HG02938 (cell line): ENCODE data around the gene ATP1A1.

Experiments
- ATAC-seq: cut with Tn5 transposase; IDR thresholded peaks from one replicate; pipeline ENCODE4 v1.9.1; 2021; ENCODE audit warnings: mild to moderate bottlenecking, moderate library complexity; ENCODE audit not compliant: unreplicated experiment

ATP1A1 gene

GRCh38 chr1:116343019-116343418 lies 30.0 kb upstream of the ATP1A1 start:
- ATAC-seq: no peak

GRCh38 chr1:116345011-116345410 lies 28.0 kb upstream of the ATP1A1 start:
- ATAC-seq: no peak

- no peak for ATAC-seq
Measured at GRCh38 chr1:116345843-116346242, 27.2 kb upstream of the ATP1A1 start.

GRCh38 chr1:116346943-116347673 lies 25.9 kb upstream of the ATP1A1 start:
- ATAC-seq: no peak

GRCh38 chr1:116347696-116348095 lies 25.3 kb upstream of the ATP1A1 start:
- ATAC-seq: no peak

GRCh38 chr1:116350097-116350645 lies 22.9 kb upstream of the ATP1A1 start:
- ATAC-seq: no peak

DNA sequence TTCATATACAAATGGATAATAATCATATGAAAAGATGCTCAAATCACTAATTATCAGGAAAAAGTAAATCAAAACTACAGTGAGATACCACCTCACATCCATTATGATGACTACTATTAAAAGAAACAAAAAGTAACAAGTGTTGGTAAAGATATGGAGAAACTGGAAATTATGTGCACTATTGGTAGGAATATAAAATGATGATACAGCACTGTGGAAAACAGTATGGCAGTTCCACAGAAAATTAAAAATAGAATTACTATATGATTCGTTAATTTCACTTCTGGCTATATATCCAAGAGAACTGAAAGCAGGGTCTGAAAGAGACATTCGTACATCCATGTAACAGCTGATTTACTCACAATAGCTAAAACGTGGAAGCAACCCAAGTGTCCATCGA lies 21.1 kb upstream of the ATP1A1 start:
- no peak for ATAC-seq

GRCh38 chr1:116352349-116352813 lies 20.7 kb upstream of the ATP1A1 start:
- ATAC-seq: peak; percentile 93

GRCh38 chr1:116353155-116353554 lies 19.9 kb upstream of the ATP1A1 start:
- ATAC-seq: no peak

DNA sequence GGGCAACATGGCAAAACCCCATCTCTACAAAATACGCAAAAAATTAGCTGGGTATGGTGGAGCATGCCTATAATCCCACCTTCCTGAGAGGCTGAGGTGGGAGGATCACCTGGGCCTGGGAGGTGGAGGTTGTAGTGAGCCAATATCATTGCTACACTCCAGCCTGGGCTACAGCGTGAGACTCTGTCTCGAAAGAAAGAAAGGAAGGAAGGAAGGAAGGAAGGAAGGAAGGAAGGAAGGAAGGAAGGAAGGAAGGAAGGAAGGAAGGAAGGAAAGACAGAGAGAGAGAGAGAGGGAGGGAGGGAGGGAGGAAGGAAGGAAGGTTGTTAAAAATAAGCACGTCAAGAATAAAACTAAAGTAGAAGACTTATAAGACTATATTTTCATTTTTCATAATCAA lies 17.0 kb upstream of the ATP1A1 start:
- ATAC-seq: no peak

GRCh38 chr1:116356673-116357072 lies 16.4 kb upstream of the ATP1A1 start:
- no peak for ATAC-seq

DNA sequence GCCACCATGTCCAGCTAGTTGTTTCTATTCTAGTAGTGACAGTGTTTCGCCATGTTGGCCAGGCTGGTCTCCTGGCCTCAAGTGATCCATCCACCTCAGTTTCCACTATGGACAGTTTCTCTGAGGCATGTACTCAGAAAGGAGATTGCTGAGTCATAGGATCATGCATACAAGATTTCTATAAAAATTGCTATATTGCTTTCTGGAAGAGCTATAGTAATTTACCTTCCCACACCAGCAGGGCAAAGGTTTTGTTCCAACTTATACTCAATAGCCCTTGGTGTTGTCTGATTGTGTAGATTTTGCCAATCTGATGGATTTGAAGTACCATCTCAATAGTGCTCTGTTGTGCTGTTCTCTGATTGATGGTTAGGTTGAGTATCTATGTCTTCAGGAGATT lies 15.6 kb upstream of the ATP1A1 start:
- ATAC-seq: no peak

DNA sequence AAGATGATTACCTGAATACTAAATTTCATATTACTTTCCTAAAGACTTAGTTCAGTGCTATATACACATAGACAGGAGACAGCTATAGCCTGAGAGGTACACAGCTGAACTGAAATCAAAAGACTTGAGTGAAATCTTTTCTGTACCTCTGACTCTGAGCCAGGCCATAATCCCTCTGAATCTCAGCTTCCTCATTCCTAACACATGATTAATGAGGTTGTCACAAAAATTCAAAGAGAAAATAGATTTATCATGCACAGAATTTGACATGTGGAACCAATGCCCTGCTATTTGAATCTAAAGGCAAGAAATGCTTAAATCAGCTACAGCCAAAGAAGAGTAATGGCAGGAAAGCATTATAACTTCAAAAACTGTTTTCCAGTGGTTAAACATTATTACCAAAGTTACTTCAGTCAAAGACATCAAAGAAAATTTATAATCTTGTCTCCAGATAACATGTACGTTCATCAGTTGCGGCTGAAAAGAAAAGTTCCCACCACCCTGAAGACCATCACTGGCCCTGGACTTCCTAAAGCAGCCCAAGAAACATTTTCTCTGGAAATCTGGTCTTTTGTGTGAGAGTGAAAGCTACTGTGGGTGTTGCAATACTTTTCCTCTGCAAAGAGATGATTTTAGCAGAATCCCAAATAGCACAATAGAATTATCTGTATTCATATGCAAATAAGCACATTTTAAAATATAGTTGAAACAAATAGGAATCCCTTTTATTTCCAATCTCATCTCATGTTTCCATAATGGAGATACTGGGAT lies 13.8 kb upstream of the ATP1A1 start:
- no peak for ATAC-seq

GRCh38 chr1:116359871-116360270 lies 13.2 kb upstream of the ATP1A1 start:
- no peak for ATAC-seq

DNA sequence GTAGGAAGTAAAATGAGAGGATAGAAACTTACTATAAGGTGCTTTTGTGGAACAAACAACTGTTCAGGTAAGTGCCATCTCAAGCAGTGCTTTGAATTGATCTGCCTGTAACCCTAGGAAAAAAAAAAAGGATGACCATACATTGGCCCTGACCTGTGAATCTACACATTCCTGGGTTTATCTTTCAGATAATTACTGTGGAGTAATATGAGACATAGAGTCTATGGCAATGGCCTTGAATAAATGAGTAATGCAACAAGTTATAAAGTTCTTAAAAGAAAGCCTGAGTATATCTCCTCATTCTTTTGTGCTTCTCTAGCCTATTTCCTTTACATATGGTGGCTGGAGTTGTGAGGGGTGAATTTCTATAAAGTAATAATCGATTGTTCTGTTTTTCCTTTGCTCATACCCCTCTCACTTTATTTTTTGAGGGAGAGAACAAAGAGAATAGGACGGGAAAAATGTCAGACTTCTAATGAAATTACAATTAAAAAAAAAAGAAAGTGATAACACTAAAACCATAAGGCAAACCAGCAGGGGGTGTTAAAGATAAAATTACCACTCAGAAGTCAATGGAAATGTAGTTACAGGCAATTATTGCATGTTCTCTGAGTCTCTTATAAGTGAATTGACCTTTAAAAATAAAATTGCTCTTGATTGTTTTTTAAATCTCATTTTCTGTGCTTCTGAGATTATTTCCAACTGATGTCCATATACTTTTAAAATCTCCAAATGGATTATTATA lies 12.4 kb upstream of the ATP1A1 start:
- no peak for ATAC-seq

- no peak for ATAC-seq
Measured at GRCh38 chr1:116361648-116362047, 11.4 kb upstream of the ATP1A1 start.

GRCh38 chr1:116362050-116362449 lies 11.0 kb upstream of the ATP1A1 start:
- ATAC-seq: no peak

GRCh38 chr1:116365353-116365780 lies 7.7 kb upstream of the ATP1A1 start:
- no peak for ATAC-seq

- no peak for ATAC-seq
Measured at GRCh38 chr1:116365857-116366256, 7.2 kb upstream of the ATP1A1 start.

DNA sequence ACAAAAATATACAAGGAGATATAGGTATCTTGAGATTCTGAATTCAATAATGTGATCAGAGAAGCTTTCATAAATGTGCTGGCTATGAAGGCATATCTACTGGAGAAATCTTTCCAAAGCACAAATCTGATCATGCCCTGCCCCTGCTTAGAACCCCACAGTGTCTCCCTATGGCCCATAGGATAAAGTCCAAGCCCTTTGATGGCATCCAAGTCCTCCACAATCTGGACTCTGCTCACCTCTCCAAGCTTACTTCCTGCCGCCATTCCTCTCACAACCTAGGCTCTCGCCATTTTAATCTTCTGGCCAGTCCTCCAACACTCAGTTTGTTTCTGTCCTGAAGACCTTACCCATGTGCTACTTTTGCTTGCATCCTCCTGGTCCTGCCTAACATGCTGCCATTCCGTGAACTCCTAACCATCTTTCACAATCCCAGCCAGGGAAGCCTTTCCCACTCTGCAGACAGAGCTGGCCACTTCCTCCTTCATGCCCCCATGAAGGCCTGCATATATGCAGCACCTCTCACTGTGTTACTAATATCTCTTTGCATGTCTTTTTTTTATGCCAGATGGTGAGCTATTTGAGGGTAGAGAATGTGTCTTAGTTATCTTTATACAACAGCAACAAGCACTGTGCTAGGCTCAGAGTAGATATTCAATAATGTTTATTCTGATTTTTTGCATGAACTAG lies 5.6 kb upstream of the ATP1A1 start:
- no peak for ATAC-seq

DNA sequence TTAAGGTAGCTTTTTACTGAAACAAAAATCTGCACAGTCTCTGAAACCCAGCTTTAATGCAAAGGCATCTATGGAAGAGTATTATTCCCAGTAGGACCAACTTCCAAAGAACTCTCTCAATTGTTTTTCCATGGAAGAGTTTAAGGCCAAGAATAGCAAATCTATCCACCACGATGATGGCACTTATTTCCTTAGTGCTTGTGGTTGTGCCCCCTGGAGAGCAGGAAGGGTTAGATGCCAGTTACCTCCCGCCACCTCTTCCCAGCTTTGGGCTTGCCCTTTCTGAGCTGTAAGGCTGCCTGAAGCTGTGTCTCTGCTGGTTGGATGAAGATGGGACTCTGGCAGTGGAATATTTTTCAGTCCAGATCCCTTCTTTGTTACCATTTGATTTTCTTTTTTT lies 4.8 kb upstream of the ATP1A1 start:
- ATAC-seq: no peak
